Epithelial cell of esophagus (primary cell): ENCODE results near the gene CLEC17A.
"Not testable (repeated sequence)": the region's sequence is repeated elsewhere in the genome, so short reads cannot be mapped to it uniquely, and the experiment has no call there.

Experiments used
- DNase-seq: peaks from one replicate; pipeline ENCODE4 v3.0.0; 2010; ENCODE audit warnings: low read depth
- H3K4me3 ChIP-seq: 2 replicates; pipeline ENCODE4 v1.5.1; 2011; ENCODE audit warnings: mild to moderate bottlenecking, low read length, control low read depth
- CTCF ChIP-seq: IDR thresholded peaks from 2 replicates; pipeline ENCODE4 v1.5.1; 2011; ENCODE audit warnings: low read depth, mild to moderate bottlenecking, low read length, control low read depth, inconsistent platforms; ENCODE audit not compliant: insufficient read depth; ENCODE audit errors: missing control alignments

CLEC17A gene

GRCh38 chr19:14603990-14604387, 21.1 kb downstream of the CLEC17A start:
- TF ChIP-seq CTCF: no peak
- DNase-seq: no peak

GRCh38 chr19:14606627-14607026, 23.7 kb downstream of the CLEC17A start:
- TF ChIP-seq CTCF: no peak
- no peak overlapping the region for H3K4me3 ChIP-seq
- no peak for DNase-seq

More at GRCh38 chr19:14603990-14604387, 21.1 kb downstream of the CLEC17A start:
- no peak overlapping the region for H3K4me3 ChIP-seq

GRCh38 chr19:14611051-14611450, 28.2 kb downstream of the CLEC17A start:
- DNase-seq: no peak
- H3K4me3 ChIP-seq: no peak overlapping the region
- no peak for TF ChIP-seq CTCF

GRCh38 chr19:14612242-14612641, 29.4 kb downstream of the CLEC17A start:
- H3K4me3 ChIP-seq, DNase-seq: not testable (repeated sequence)

GRCh38 chr19:14612657-14613056, 29.8 kb downstream of the CLEC17A start:
- no peak for TF ChIP-seq CTCF
- no peak for DNase-seq
- no peak overlapping the region for H3K4me3 ChIP-seq

GRCh38 chr19:14613399-14614098, 30.7 kb downstream of the CLEC17A start:
- not testable (repeated sequence) for H3K4me3 ChIP-seq, DNase-seq

- TF ChIP-seq CTCF: no peak
- no peak overlapping the region for H3K4me3 ChIP-seq
- DNase-seq: no peak
Observed at GRCh38 chr19:14614099-14614412, 31.2 kb downstream of the CLEC17A start.

GRCh38 chr19:14615623-14616022, 32.7 kb downstream of the CLEC17A start:
- no peak overlapping the region for H3K4me3 ChIP-seq
- no peak for TF ChIP-seq CTCF
- no peak for DNase-seq
